GM23338 (cell line): ENCODE measurements around the gene DDX24. TPM values are rescaled to one million over a fixed set of nuclear protein-coding genes. Genes with fewer than 3 reads are reported as not detected.
A peak's percentile ranks its signal among the peaks of the same experiment; 100 is the strongest.

Experiments
- ATAC-seq: fragments of 200-7000 bp; cut with Tn5 transposase; 3 replicates; pipeline ENCODE4 v1.9.1; 2020
- DNase-seq: peaks from one replicate; pipeline ENCODE4 v3.0.0-alpha.2; 2015; ENCODE audit warnings: low spot score
- H2AFZ ChIP-seq: fragments of 200-600 bp; sonication (generic); 2 replicates; pipeline ENCODE4 v1.8.0; 2016; ENCODE audit warnings: antibody characterized with exemption, mild to moderate bottlenecking, moderate library complexity
- H3F3A ChIP-seq: fragments of 200-600 bp; sonication (generic); replicated peaks from 2 replicates; pipeline ENCODE4 v1.8.0; 2017; ENCODE audit warnings: antibody characterized with exemption, mixed run types, low read depth
- H3K27ac ChIP-seq: fragments of 200-600 bp; sonication (generic); 2 replicates; pipeline ENCODE4 v1.6.1; 2016; ENCODE audit warnings: low read depth
- H3K27me3 ChIP-seq: fragments of 200-600 bp; sonication (generic); 2 replicates; pipeline ENCODE4 v1.8.0; 2016; ENCODE audit warnings: mild to moderate bottlenecking, mixed run types, moderate library complexity; ENCODE audit not compliant: insufficient read depth
- H3K36me3 ChIP-seq: fragments of 200-600 bp; sonication (generic); 2 replicates; pipeline ENCODE4 v1.8.0; 2016; ENCODE audit warnings: mild to moderate bottlenecking; ENCODE audit not compliant: insufficient read depth
- H3K4me1 ChIP-seq: fragments of 200-600 bp; sonication (generic); 2 replicates; pipeline ENCODE4 v1.8.0; 2016; ENCODE audit warnings: mild to moderate bottlenecking, moderate library complexity; ENCODE audit not compliant: insufficient read depth
- H3K4me2 ChIP-seq: fragments of 200-600 bp; sonication (generic); 2 replicates; pipeline ENCODE4 v1.7.1; 2017; ENCODE audit warnings: mixed run types
- H3K4me3 ChIP-seq: fragments of 200-600 bp; sonication (generic); 2 replicates; pipeline ENCODE4 v1.6.1; 2016; ENCODE audit warnings: mixed run types
- H3K79me2 ChIP-seq: fragments of 200-600 bp; sonication (generic); replicated peaks from 2 replicates; pipeline ENCODE4 v1.8.0; 2017; ENCODE audit warnings: mild to moderate bottlenecking; ENCODE audit not compliant: insufficient read depth
- H3K9me2 ChIP-seq: fragments of 200-600 bp; sonication (generic); 2 replicates; pipeline ENCODE4 v1.8.0; 2017; ENCODE audit not compliant: insufficient read depth
- H4K20me1 ChIP-seq: fragments of 200-600 bp; sonication (generic); replicated peaks from 2 replicates; pipeline ENCODE4 v1.8.0; 2017; ENCODE audit warnings: mild to moderate bottlenecking; ENCODE audit not compliant: insufficient read depth
- H3K27ac Mint-ChIP-seq: 2 replicates; pipeline ENCODE4 v1.8.0; 2020; ENCODE audit warnings: inconsistent platforms, mild to moderate bottlenecking, moderate library complexity, mixed read lengths
- H3K27me3 Mint-ChIP-seq: 3 replicates; pipeline ENCODE4 v1.8.0; 2022; ENCODE audit warnings: low read depth, mild to moderate bottlenecking, moderate library complexity, mixed read lengths, inconsistent platforms; ENCODE audit not compliant: insufficient read depth, poor library complexity
- H3K36me3 Mint-ChIP-seq: 3 replicates; pipeline ENCODE4 v1.8.0; 2021; ENCODE audit warnings: low read depth, mild to moderate bottlenecking, inconsistent platforms, moderate library complexity, mixed read lengths
- H3K4me1 Mint-ChIP-seq: 3 replicates; pipeline ENCODE4 v1.8.0; 2020; ENCODE audit warnings: mild to moderate bottlenecking, inconsistent platforms, mixed read lengths
- H3K4me3 Mint-ChIP-seq: 3 replicates; pipeline ENCODE4 v1.8.0; 2021; ENCODE audit warnings: moderate library complexity, mild to moderate bottlenecking, inconsistent platforms, mixed read lengths
- H3K9me3 Mint-ChIP-seq: 3 replicates; pipeline ENCODE4 v1.8.0; 2020; ENCODE audit warnings: moderate library complexity, mild to moderate bottlenecking, inconsistent platforms, mixed read lengths
- CREB1 ChIP-seq: fragments of 250-450 bp; sonication (Bioruptor Pico); IDR thresholded peaks from 2 replicates; pipeline ENCODE4 v1.5.0; 2020; ENCODE audit warnings: low read depth, mild to moderate bottlenecking, moderate library complexity
- ETS1 ChIP-seq: IDR thresholded peaks from 2 replicates; pipeline ENCODE4 v1.6.1; 2016; ENCODE audit warnings: antibody characterized with exemption
- EZH2 ChIP-seq: fragments of 200-600 bp; sonication (generic); IDR thresholded peaks from one replicate; pipeline ENCODE4 v1.8.0; 2017; ENCODE audit warnings: antibody characterized with exemption, mild to moderate bottlenecking, low read depth; ENCODE audit not compliant: unreplicated experiment
- EZH2phosphoT487 ChIP-seq: fragments of 200-600 bp; sonication (generic); IDR thresholded peaks from one replicate; pipeline ENCODE4 v1.8.1; 2018; ENCODE audit warnings: antibody characterized with exemption; ENCODE audit not compliant: unreplicated experiment
- NANOG ChIP-seq: IDR thresholded peaks from 2 replicates; pipeline ENCODE4 v1.6.1; 2016; ENCODE audit warnings: antibody characterized with exemption, borderline replicate concordance
- POLR2AphosphoS5 ChIP-seq: IDR thresholded peaks from 2 replicates; pipeline ENCODE4 v1.6.1; 2016; ENCODE audit warnings: antibody characterized with exemption, low read depth
- STAT1 ChIP-seq: IDR thresholded peaks from one replicate; pipeline ENCODE4 v1.6.1; 2016; ENCODE audit warnings: antibody characterized with exemption; ENCODE audit not compliant: unreplicated experiment
- ZNF114 ChIP-seq: fragments of 250-450 bp; sonication (Bioruptor Pico); IDR thresholded peaks from 2 replicates; pipeline ENCODE4 v1.5.0; 2020; ENCODE audit warnings: mild to moderate bottlenecking, moderate library complexity
- ZNF331 ChIP-seq: fragments of 250-450 bp; sonication (Bioruptor Pico); IDR thresholded peaks from 2 replicates; pipeline ENCODE4 v1.5.0; 2020; ENCODE audit warnings: low read depth, mild to moderate bottlenecking, moderate library complexity
- polyA plus RNA-seq: library from polyadenylated mRNA; unstranded; fragments of >200 nt; fragmentation: Nextera tagmentation; extraction: Ambion mirVana; gene quantifications from 2 replicates; pipeline ENCODE4 v1.2.1, GENCODE V29; 2016
- total RNA-seq: library from RNA; depleted of rRNA; stranded (reverse); fragments of >200 nt; shearing (Covaris generic); gene quantifications from 2 replicates; pipeline ENCODE4 v1.2.3, GENCODE V29; 2014
- TF ChIP-seq, protein P1 (sequence below), 2 experiments: fragments of 200-600 bp in 1 of 2; sonication (generic) in 1 of 2; conservative IDR thresholded peaks; 2 replicates each; pipeline versions ENCODE4 v1.5.1 to v1.6.1; 2016 to 2017; ENCODE audit warnings: antibody characterized with exemption in 2 of 2, low read depth in 2 of 2, mild to moderate bottlenecking in 2 of 2, moderate library complexity in 1 of 2
- TF ChIP-seq, protein P2 (sequence below): IDR thresholded peaks from one replicate; pipeline ENCODE4 v1.6.1; 2018; ENCODE audit warnings: antibody characterized with exemption; ENCODE audit not compliant: unreplicated experiment

DDX24 gene
- total and polyA plus RNA-seq, 2 experiments from 2014 or later = 150 to 265 TPM

GRCh38 chr14:94001501-94002396 is 79.3 kb downstream of the DDX24 start:
- Mint-ChIP-seq H3K36me3 (no peaks in the 10 kb centered on the region), H3K4me3 (no peak overlapping the region), H3K27me3 (peaks cover 5% of the 10 kb centered on the region), H3K4me1 (peaks cover 4% of the 10 kb centered on the region; the same call in 2 of the 3 replicates), H3K9me3 (no peaks in the 10 kb centered on the region), H3K27ac (no peak overlapping the region)
- Histone ChIP-seq H3K4me2 (no peak overlapping the region), H3K27me3 (no peaks in the 10 kb centered on the region), H4K20me1 (no peaks in the 10 kb centered on the region), H3K36me3 (no peaks in the 10 kb centered on the region), H3K79me2 (no peaks in the 10 kb centered on the region), H3K27ac (no peak overlapping the region), H3F3A (no peaks in the 10 kb centered on the region), H2AFZ (no peak overlapping the region), H3K4me3 (no peak overlapping the region), H3K9me2 (no peaks in the 10 kb centered on the region), H3K4me1 (no peaks in the 10 kb centered on the region)
- ATAC-seq (peak; percentile 92), DNase-seq (peak; percentile 90)
- TF ChIP-seq, protein P1, sequence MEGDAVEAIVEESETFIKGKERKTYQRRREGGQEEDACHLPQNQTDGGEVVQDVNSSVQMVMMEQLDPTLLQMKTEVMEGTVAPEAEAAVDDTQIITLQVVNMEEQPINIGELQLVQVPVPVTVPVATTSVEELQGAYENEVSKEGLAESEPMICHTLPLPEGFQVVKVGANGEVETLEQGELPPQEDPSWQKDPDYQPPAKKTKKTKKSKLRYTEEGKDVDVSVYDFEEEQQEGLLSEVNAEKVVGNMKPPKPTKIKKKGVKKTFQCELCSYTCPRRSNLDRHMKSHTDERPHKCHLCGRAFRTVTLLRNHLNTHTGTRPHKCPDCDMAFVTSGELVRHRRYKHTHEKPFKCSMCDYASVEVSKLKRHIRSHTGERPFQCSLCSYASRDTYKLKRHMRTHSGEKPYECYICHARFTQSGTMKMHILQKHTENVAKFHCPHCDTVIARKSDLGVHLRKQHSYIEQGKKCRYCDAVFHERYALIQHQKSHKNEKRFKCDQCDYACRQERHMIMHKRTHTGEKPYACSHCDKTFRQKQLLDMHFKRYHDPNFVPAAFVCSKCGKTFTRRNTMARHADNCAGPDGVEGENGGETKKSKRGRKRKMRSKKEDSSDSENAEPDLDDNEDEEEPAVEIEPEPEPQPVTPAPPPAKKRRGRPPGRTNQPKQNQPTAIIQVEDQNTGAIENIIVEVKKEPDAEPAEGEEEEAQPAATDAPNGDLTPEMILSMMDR (conservative IDR thresholded peaks at IDR 0.05; ENCODE audit: low read depth in 2 of 2) = peak; percentile 96 to 97
- TF ChIP-seq ZNF331 (no peak), EZH2phosphoT487 (no peak)

DNA sequence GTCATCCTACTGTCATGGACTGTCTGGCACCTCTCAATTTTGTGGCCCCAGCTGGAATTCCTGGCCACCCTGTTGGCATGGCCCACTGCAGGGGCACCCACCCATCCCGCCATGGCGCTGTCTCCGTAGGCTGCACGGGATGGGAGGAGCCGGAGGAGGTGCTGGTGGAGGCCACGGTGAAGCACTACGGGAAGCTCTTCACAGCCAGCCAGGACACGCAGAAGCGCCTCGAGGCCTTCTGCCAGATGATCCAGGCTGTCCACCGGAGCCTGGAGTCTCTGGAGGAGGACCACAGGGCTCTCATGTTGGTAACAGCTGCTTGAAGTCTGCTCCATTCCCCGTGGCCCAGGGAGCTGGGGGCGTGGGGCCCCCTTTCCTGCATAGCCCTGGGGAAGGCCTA is 80.0 kb downstream of the DDX24 start:
- H3K9me3 Mint-ChIP-seq = no peaks in the 10 kb centered on the region
- H3K27ac ChIP-seq = no peak overlapping the region
- no peak overlapping the region for H3K4me3 Mint-ChIP-seq
- H3K79me2 ChIP-seq = no peaks in the 10 kb centered on the region
- no peak overlapping the region for H3K4me3 ChIP-seq
- no peak overlapping the region for H2AFZ ChIP-seq
- no peaks in the 10 kb centered on the region for H4K20me1 ChIP-seq
- no peak overlapping the region for H3K4me2 ChIP-seq
- H3K4me1 ChIP-seq = no peaks in the 10 kb centered on the region
- H3K27ac Mint-ChIP-seq = no peak overlapping the region
- no peaks in the 10 kb centered on the region for H3K36me3 Mint-ChIP-seq
- H3K27me3 ChIP-seq = no peaks in the 10 kb centered on the region
- ATAC-seq = no peak
- no peak for DNase-seq
- H3K9me2 ChIP-seq = no peaks in the 10 kb centered on the region
- peaks cover 4% of the 10 kb centered on the region for H3K4me1 Mint-ChIP-seq
- no peaks in the 10 kb centered on the region for H3K36me3 ChIP-seq
- H3F3A ChIP-seq = no peaks in the 10 kb centered on the region
- H3K27me3 Mint-ChIP-seq = peaks cover 5% of the 10 kb centered on the region
- TF ChIP-seq EZH2 = no peak
- TF ChIP-seq ZNF114 = no peak
- no peak for TF ChIP-seq STAT1
- no peak for TF ChIP-seq ZNF331
- TF ChIP-seq EZH2phosphoT487 = no peak
- no peak for TF ChIP-seq POLR2AphosphoS5
- TF ChIP-seq, protein P2, sequence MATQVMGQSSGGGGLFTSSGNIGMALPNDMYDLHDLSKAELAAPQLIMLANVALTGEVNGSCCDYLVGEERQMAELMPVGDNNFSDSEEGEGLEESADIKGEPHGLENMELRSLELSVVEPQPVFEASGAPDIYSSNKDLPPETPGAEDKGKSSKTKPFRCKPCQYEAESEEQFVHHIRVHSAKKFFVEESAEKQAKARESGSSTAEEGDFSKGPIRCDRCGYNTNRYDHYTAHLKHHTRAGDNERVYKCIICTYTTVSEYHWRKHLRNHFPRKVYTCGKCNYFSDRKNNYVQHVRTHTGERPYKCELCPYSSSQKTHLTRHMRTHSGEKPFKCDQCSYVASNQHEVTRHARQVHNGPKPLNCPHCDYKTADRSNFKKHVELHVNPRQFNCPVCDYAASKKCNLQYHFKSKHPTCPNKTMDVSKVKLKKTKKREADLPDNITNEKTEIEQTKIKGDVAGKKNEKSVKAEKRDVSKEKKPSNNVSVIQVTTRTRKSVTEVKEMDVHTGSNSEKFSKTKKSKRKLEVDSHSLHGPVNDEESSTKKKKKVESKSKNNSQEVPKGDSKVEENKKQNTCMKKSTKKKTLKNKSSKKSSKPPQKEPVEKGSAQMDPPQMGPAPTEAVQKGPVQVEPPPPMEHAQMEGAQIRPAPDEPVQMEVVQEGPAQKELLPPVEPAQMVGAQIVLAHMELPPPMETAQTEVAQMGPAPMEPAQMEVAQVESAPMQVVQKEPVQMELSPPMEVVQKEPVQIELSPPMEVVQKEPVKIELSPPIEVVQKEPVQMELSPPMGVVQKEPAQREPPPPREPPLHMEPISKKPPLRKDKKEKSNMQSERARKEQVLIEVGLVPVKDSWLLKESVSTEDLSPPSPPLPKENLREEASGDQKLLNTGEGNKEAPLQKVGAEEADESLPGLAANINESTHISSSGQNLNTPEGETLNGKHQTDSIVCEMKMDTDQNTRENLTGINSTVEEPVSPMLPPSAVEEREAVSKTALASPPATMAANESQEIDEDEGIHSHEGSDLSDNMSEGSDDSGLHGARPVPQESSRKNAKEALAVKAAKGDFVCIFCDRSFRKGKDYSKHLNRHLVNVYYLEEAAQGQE = no peak
- no peak for TF ChIP-seq ETS1
- TF ChIP-seq, protein P1 (conservative IDR thresholded peaks at IDR 0.05; ENCODE audit: low read depth in 2 of 2) = no peak
- no peak for TF ChIP-seq CREB1
- TF ChIP-seq NANOG = no peak
